T-cell (primary cell): Measurements from ENCODE around the gene RAB36. TPM values are rescaled to one million over a fixed set of nuclear protein-coding genes. Genes with fewer than 3 reads are reported as not detected.
A peak's percentile ranks its signal among the peaks of the same experiment; 100 is the strongest.

Experiments
- ATAC-seq, 4 experiments: fragments of 200-7000 bp in 3 of 4; fragments of 150-1000 bp in 1 of 4; cut with Tn5 transposase; replicated peaks in 1 of 4; 1 replicate in 3 of 4; 2 replicates in 1 of 4; pipeline ENCODE4 v1.10.0; 2021; ENCODE audit warnings: moderate library complexity in 3 of 4, mild to moderate bottlenecking in 2 of 4, moderate number of reproducible peaks in 1 of 4
- CTCF ChIA-PET, 2 donors: fragments of 300-600 bp; sonication (Branson Sonifier 250); formaldehyde crosslinking; loops; one replicate each; lab custom pipeline; 2022; ENCODE audit warnings: antibody characterized with exemption in 2 of 2; lab: Charles Lee
- POLR2A ChIA-PET, 2 donors: fragments of 300-600 bp; sonication (Branson Sonifier 250); formaldehyde crosslinking; loops; one replicate each; lab custom pipeline; 2022; ENCODE audit warnings: antibody characterized with exemption in 2 of 2; lab: Charles Lee
- DNase-seq, 35 experiments: peaks; one replicate each; pipeline versions ENCODE4 v3.0.0 to v3.0.0-alpha.2; 2013 to 2023
- H3K27ac ChIP-seq: one replicate; pipeline ENCODE4 v1.5.1; 2013; ENCODE audit warnings: low read length
- H3K27me3 ChIP-seq, 2 experiments: replicated peaks in 1 of 2; 1 replicate in 1 of 2; 2 replicates in 1 of 2; pipeline versions ENCODE4 v1.6.1 to v1.7.0; 2013; ENCODE audit warnings: low read length in 1 of 2, mixed read lengths in 1 of 2; ENCODE audit not compliant: control insufficient read depth in 2 of 2, insufficient read depth in 2 of 2; ENCODE audit errors: extremely low read depth in 1 of 2
- H3K36me3 ChIP-seq, 2 donors: 1 replicate in 1 of 2; 2 replicates in 1 of 2; pipeline versions ENCODE4 v1.6.1 to v1.7.0; 2013; ENCODE audit warnings: low read length in 1 of 2; ENCODE audit not compliant: control insufficient read depth in 2 of 2, insufficient read depth in 1 of 2; ENCODE audit errors: extremely low read depth in 1 of 2
- H3K4me1 ChIP-seq, 2 experiments: 1 replicate in 1 of 2; 2 replicates in 1 of 2; pipeline versions ENCODE4 v1.6.1 to v1.7.0; 2013; ENCODE audit warnings: low read length in 2 of 2, mixed read lengths in 1 of 2; ENCODE audit not compliant: insufficient read depth in 2 of 2, control insufficient read depth in 1 of 2; ENCODE audit errors: extremely low read depth in 1 of 2
- H3K4me3 ChIP-seq, 2 donors: 1 replicate in 1 of 2; 2 replicates in 1 of 2; pipeline versions ENCODE4 v1.5.1 to v1.7.0; 2013; ENCODE audit warnings: mild to moderate bottlenecking in 2 of 2, low read length in 1 of 2, moderate library complexity in 1 of 2; ENCODE audit not compliant: control insufficient read depth in 1 of 2; ENCODE audit errors: extremely low read depth in 1 of 2
- H3K9me3 ChIP-seq: 2 replicates; pipeline ENCODE4 v1.7.0; 2013
- H3K27ac Mint-ChIP-seq, 2 donors: one replicate each; pipeline ENCODE4 v1.8.0; 2020 to 2021; ENCODE audit warnings: mild to moderate bottlenecking in 2 of 2, mixed read lengths in 2 of 2
- H3K27me3 Mint-ChIP-seq, 2 donors: one replicate each; pipeline ENCODE4 v1.8.0; 2021 to 2022; ENCODE audit warnings: mixed read lengths in 2 of 2
- H3K36me3 Mint-ChIP-seq: one replicate; pipeline ENCODE4 v1.8.0; 2021; ENCODE audit warnings: mixed read lengths
- H3K4me1 Mint-ChIP-seq, 3 donors: one replicate each; pipeline ENCODE4 v1.8.0; 2020 to 2022; ENCODE audit warnings: mixed read lengths in 3 of 3, mild to moderate bottlenecking in 1 of 3
- H3K4me3 Mint-ChIP-seq, 3 donors: one replicate each; pipeline ENCODE4 v1.8.0; 2020 to 2022; ENCODE audit warnings: mild to moderate bottlenecking in 3 of 3, mixed read lengths in 3 of 3, moderate library complexity in 3 of 3
- H3K9me3 Mint-ChIP-seq, 3 donors: one replicate each; pipeline ENCODE4 v1.8.0; 2020 to 2022; ENCODE audit warnings: mixed read lengths in 3 of 3
- WGBS: methylation state at CpG from one replicate; pipeline ENCODE4 v1.1.5; 2013; ENCODE audit warnings: missing lambda C conversion rate; ENCODE audit not compliant: insufficient coverage; 5-methylcytosine and 5-hydroxymethylcytosine counted together
- total RNA-seq, 35 experiments: library from RNA in 6 of 35; stranded (reverse) in 6 of 35; fragments of 120-200 nt in 1 of 35; gene quantifications; one replicate each; pipeline versions ENCODE4 v1.2.1 to v1.2.4 and lab custom pipeline; 2013 to 2026

The RAB36 gene
- total RNA-seq, 5 donors from 2014 or later (not counting 1 experiment from before 2014, with no cell fraction given), result 0.18 to 1.8 (median 0.47) TPM

GRCh38 chr22:23200898-23201297, 55.6 kb downstream of the RAB36 start:
- H3K27ac ChIP-seq, result no peak overlapping the region
- POLR2A ChIA-PET, result no interaction called here
- no peak for DNase-seq
- 96% methylated on average over 3 of the region's 5 CpGs for WGBS
- no peaks in the 10 kb centered on the region for H3K27me3 ChIP-seq
- H3K9me3 Mint-ChIP-seq, result no peaks in the 10 kb centered on the region
- H3K27ac Mint-ChIP-seq, result peak overlapping the region; percentile 28 to 52
- H3K4me3 ChIP-seq, result no peak overlapping the region
- H3K9me3 ChIP-seq, result no peaks in the 10 kb centered on the region
- H3K36me3 ChIP-seq, result peaks cover 0 to 21% of the 10 kb centered on the region in 2 donors
- no peaks in the 10 kb centered on the region for H3K27me3 Mint-ChIP-seq
- H3K4me1 ChIP-seq, result peaks cover 0 to 41% of the 10 kb centered on the region in 2 experiments
- H3K4me1 Mint-ChIP-seq, result peaks cover 54 to 76% (median 63%) of the 10 kb centered on the region in 3 donors
- CTCF ChIA-PET, result interaction anchor here (0.5 to 0.6 kb wide), 2 partner anchors 21 to 26 kb away, joined by 3 read pairs; no protein-coding TSS in a partner anchor
- no peak overlapping the region for H3K4me3 Mint-ChIP-seq
- H3K36me3 Mint-ChIP-seq, result peaks cover 15% of the 10 kb centered on the region
- peak in 1 of 4 experiments; percentile 17 for ATAC-seq

GRCh38 chr22:23202812-23203451, 57.7 kb downstream of the RAB36 start:
- peaks cover 0 to 30% of the 10 kb centered on the region in 2 experiments for H3K4me1 ChIP-seq
- H3K9me3 ChIP-seq, result no peaks in the 10 kb centered on the region
- Mint-ChIP-seq H3K9me3 (no peaks in the 10 kb centered on the region), H3K27ac (peak overlapping the region; percentile 23 to 42), H3K4me3 (no peak overlapping the region), H3K4me1 (peaks cover 55 to 73% (median 60%) of the 10 kb centered on the region in 3 donors), H3K27me3 (no peaks in the 10 kb centered on the region), H3K36me3 (peaks cover 23% of the 10 kb centered on the region)
- ChIA-PET CTCF (no interaction called here), POLR2A (no interaction called here)
- ATAC-seq (no peak), DNase-seq (no peak)
- WGBS, result 76% methylated on average over 3 of the region's 4 CpGs
- H3K4me3 ChIP-seq, result no peak overlapping the region
- no peak overlapping the region for H3K27ac ChIP-seq
- no peaks in the 10 kb centered on the region for H3K27me3 ChIP-seq
- H3K36me3 ChIP-seq, result peaks cover 0 to 24% of the 10 kb centered on the region in 2 donors

GRCh38 chr22:23203452-23204124, 58.3 kb downstream of the RAB36 start:
- Histone ChIP-seq H3K4me3 (no peak overlapping the region), H3K9me3 (no peaks in the 10 kb centered on the region), H3K27me3 (no peaks in the 10 kb centered on the region), H3K4me1 (peaks cover 0 to 23% of the 10 kb centered on the region in 2 experiments), H3K27ac (no peak overlapping the region), H3K36me3 (peaks cover 0 to 24% of the 10 kb centered on the region in 2 donors)
- Mint-ChIP-seq H3K36me3 (peaks cover 19% of the 10 kb centered on the region), H3K4me3 (no peak overlapping the region), H3K27ac (peak overlapping the region in 1 of 2 donors; percentile 23), H3K27me3 (no peaks in the 10 kb centered on the region), H3K4me1 (peaks cover 52 to 69% (median 54%) of the 10 kb centered on the region in 3 donors), H3K9me3 (no peaks in the 10 kb centered on the region)
- CTCF ChIA-PET, result no interaction called here
- no peak for ATAC-seq
- 97% methylated on average over 7 of the region's 7 CpGs for WGBS
- POLR2A ChIA-PET, result no interaction called here
- DNase-seq, result no peak

GRCh38 chr22:23204125-23204488, 58.8 kb downstream of the RAB36 start:
- peaks cover 22% of the 10 kb centered on the region for H3K36me3 Mint-ChIP-seq

GRCh38 chr22:23204541-23205157, 59.4 kb downstream of the RAB36 start:
- Histone ChIP-seq H3K4me3 (no peak overlapping the region), H3K9me3 (no peaks in the 10 kb centered on the region), H3K27ac (no peak overlapping the region), H3K4me1 (peaks cover 0 to 13% of the 10 kb centered on the region in 2 experiments), H3K27me3 (no peaks in the 10 kb centered on the region), H3K36me3 (peaks cover 0 to 20% of the 10 kb centered on the region in 2 donors)
- ChIA-PET CTCF (no interaction called here), POLR2A (interaction anchor here (0.6 kb wide), 2 partner anchors 28 to 257 kb away, joined by 3 to 6 read pairs; no protein-coding TSS in a partner anchor)
- DNase-seq, result no peak
- H3K4me1 Mint-ChIP-seq, result peaks cover 43 to 64% (median 44%) of the 10 kb centered on the region in 3 donors
- no peaks in the 10 kb centered on the region for H3K9me3 Mint-ChIP-seq
- no peak overlapping the region for H3K4me3 Mint-ChIP-seq
- peaks cover 22% of the 10 kb centered on the region for H3K36me3 Mint-ChIP-seq
- H3K27me3 Mint-ChIP-seq, result no peaks in the 10 kb centered on the region
- WGBS, result 97% methylated on average over 3 of the region's 11 CpGs
- no peak overlapping the region for H3K27ac Mint-ChIP-seq
- no peak for ATAC-seq

More at GRCh38 chr22:23204125-23204488, 58.8 kb downstream of the RAB36 start:
- no peaks in the 10 kb centered on the region for H3K27me3 ChIP-seq
- H3K9me3 Mint-ChIP-seq, result no peaks in the 10 kb centered on the region
- DNase-seq (no peak), ATAC-seq (no peak)
- no peak overlapping the region for H3K4me3 ChIP-seq
- no peaks in the 10 kb centered on the region for H3K27me3 Mint-ChIP-seq
- peaks cover 0 to 18% of the 10 kb centered on the region in 2 experiments for H3K4me1 ChIP-seq
- peaks cover 0 to 24% of the 10 kb centered on the region in 2 donors for H3K36me3 ChIP-seq
- POLR2A ChIA-PET, result no interaction called here
- peak overlapping the region in 1 of 2 donors; percentile 46 for H3K27ac Mint-ChIP-seq
- CTCF ChIA-PET, result no interaction called here
- no peaks in the 10 kb centered on the region for H3K9me3 ChIP-seq
- H3K4me1 Mint-ChIP-seq, result peaks cover 48 to 69% (median 49%) of the 10 kb centered on the region in 3 donors
- no peak overlapping the region for H3K4me3 Mint-ChIP-seq
- WGBS, result 97% methylated on average over 8 of the region's 11 CpGs
- H3K27ac ChIP-seq, result no peak overlapping the region

GRCh38 chr22:23205339-23206049, 60.2 kb downstream of the RAB36 start:
- ChIA-PET CTCF (interaction anchor here (0.7 kb wide), 2 partner anchors 146 to 393 kb away, joined by 3 read pairs; no protein-coding TSS in a partner anchor), POLR2A (interaction anchor here (0.6 kb wide), 2 partner anchors 28 to 258 kb away, joined by 3 to 6 read pairs; no protein-coding TSS in a partner anchor)
- peaks cover 22% of the 10 kb centered on the region for H3K36me3 Mint-ChIP-seq
- Histone ChIP-seq H3K9me3 (no peaks in the 10 kb centered on the region), H3K36me3 (peaks cover 0 to 20% of the 10 kb centered on the region in 2 donors), H3K27me3 (no peaks in the 10 kb centered on the region), H3K4me1 (peaks cover 0 to 12% of the 10 kb centered on the region in 2 experiments), H3K27ac (no peak overlapping the region), H3K4me3 (no peak overlapping the region)
- DNase-seq (no peak), ATAC-seq (no peak)
- WGBS, result 94% methylated on average over 3 of the region's 9 CpGs
- H3K4me1 Mint-ChIP-seq, result peaks cover 42 to 63% (median 48%) of the 10 kb centered on the region in 3 donors
- no peaks in the 10 kb centered on the region for H3K27me3 Mint-ChIP-seq
- H3K9me3 Mint-ChIP-seq, result no peaks in the 10 kb centered on the region
- H3K27ac Mint-ChIP-seq, result no peak overlapping the region
- H3K4me3 Mint-ChIP-seq, result no peak overlapping the region
